Heart left ventricle (tissue), 16 donors: Measurements from ENCODE around the gene UBE2R2. TPM values are rescaled to one million over a fixed set of nuclear protein-coding genes. Genes with fewer than 3 reads are reported as not detected.
"Not testable (repeated sequence)": the region's sequence is repeated elsewhere in the genome, so short reads cannot be mapped to it uniquely, and the experiment has no call there.

Experiments
- ATAC-seq, 4 donors: fragments of 200-7000 bp; cut with Tn5 transposase; one replicate each; pipeline ENCODE4 v1.9.1; 2020 to 2022; ENCODE audit warnings: moderate library complexity in 4 of 4, mild to moderate bottlenecking in 3 of 4, moderate number of reproducible peaks in 1 of 4
- DNase-seq, 5 donors: peaks; one replicate each; pipeline ENCODE4 v3.0.0-alpha.2; 2020
- H3K27ac ChIP-seq, 12 donors: fragments of 200-600 bp; sonication (generic) in 4 of 12; one replicate each; pipeline versions ENCODE4 v1.5.0 to v1.8.0; 2016 to 2022; ENCODE audit warnings: mild to moderate bottlenecking in 2 of 12
- H3K27me3 ChIP-seq, 9 donors: fragments of 200-600 bp; sonication (generic) in 2 of 9; one replicate each; pipeline versions ENCODE4 v1.5.1 to v1.8.0; 2016 to 2022; ENCODE audit warnings: mild to moderate bottlenecking in 3 of 9
- H3K36me3 ChIP-seq, 9 donors: fragments of 200-600 bp; sonication (generic) in 2 of 9; one replicate each; pipeline versions ENCODE4 v1.5.0 to v1.8.0; 2018 to 2022; ENCODE audit warnings: mild to moderate bottlenecking in 2 of 9
- H3K4me1 ChIP-seq, 12 donors: fragments of 200-600 bp; sonication (generic) in 4 of 12; one replicate each; pipeline versions ENCODE4 v1.5.0 to v1.8.0; 2016 to 2022; ENCODE audit warnings: mild to moderate bottlenecking in 3 of 12
- H3K4me3 ChIP-seq, 12 donors: fragments of 200-600 bp; sonication (generic) in 4 of 12; one replicate each; pipeline versions ENCODE4 v1.5.0 to v1.8.0; 2017 to 2022; ENCODE audit warnings: mild to moderate bottlenecking in 9 of 12, moderate library complexity in 4 of 12
- H3K9me3 ChIP-seq, 12 donors: fragments of 200-600 bp; sonication (generic) in 4 of 12; one replicate each; pipeline versions ENCODE4 v1.5.0 to v1.8.0; 2016 to 2022; ENCODE audit warnings: mild to moderate bottlenecking in 1 of 12
- CTCF ChIP-seq, 12 donors: fragments of 200-600 bp; sonication (generic) in 4 of 12; IDR thresholded peaks; one replicate each; pipeline versions ENCODE4 v1.5.0 to v1.8.0; 2018 to 2022; ENCODE audit warnings: antibody characterized with exemption in 12 of 12, mild to moderate bottlenecking in 5 of 12
- POLR2A ChIP-seq, 2 donors: fragments of 450-650 bp; IDR thresholded peaks; one replicate each; pipeline ENCODE4 v1.6.1; 2017; ENCODE audit warnings: antibody characterized with exemption in 2 of 2, mild to moderate bottlenecking in 2 of 2, moderate library complexity in 2 of 2
- WGBS, 4 donors: extraction: QIAGEN DNeasy Blood & Tissue Kit in 2 of 4; methylation state at CpG; one replicate each; pipeline versions ENCODE4 v1.1.5 to v1.1.7; 2013 to 2018; 5-methylcytosine and 5-hydroxymethylcytosine counted together
- intact Hi-C, 10 donors: fragments of 100-400 bp; cut with DNase I; formaldehyde crosslinking; loops; one replicate each; pipeline versions ENCODE4 v1.11.1 to v1.14.2; 2022
- polyA plus RNA-seq, 2 donors: library from polyadenylated mRNA; stranded (reverse); fragments of 200-250 nt; gene quantifications; one replicate each; pipeline ENCODE4 v1.2.3, GENCODE V29; 2013
- total RNA-seq, 9 donors: library from RNA; depleted of rRNA in 2 of 9; stranded (reverse); fragments of >200 nt in 2 of 9; fragmentation: NEBNext Ultra II Directional in 3 of 9; extraction: Animal tissue kit (Norgen Biotek cat#: 25700) in 3 of 9; gene quantifications; one replicate each; pipeline versions ENCODE4 v1.1.0 to v1.2.4, GENCODE V29; 2016 to 2023
- donor health status: ischemic (EF 13 %, LVEDD 7.1; RV severe dilation, severe dysfunction).
- donor health status: healthy with polysubstance abuse.
- donor health status: DM: no; HTN: yes; CAD: no.
- donor health status: DM: no; HTN: no; CAD: no.
- donor health status: ischemic (EF 25% LVEDD 6.9; RV normal size, moderate dysfunction).
- donor health status: ischemic (EF 25% LVEDD 5.7; RV mildly dilated, moderate dysfunction).
- donor health status: healthy.
- donor health status: DM: yes; HTN: yes; CAD: no.
- donor health status: ischemic (EF 35%, LVEDD 5.7; RV mildly dilated, moderate dysfunction).
- donor health status: nonischemic (EF 11% LVEDD 7.7; RV severe dilation, severe dysfunction).
- donor health status: DM: yes; HTN: yes; CAD: no.
- donor health status: PGD.
- donor health status: ischemic (EF 29% LVEDD 5.4; RV normal size, mild dysfunction).
- donor health status: nonischemic (EF 23%, LVEDD 6.1; RV moderate dilation, normal function).

UBE2R2 gene
- total and polyA plus RNA-seq, 11 donors, result 18.6 to 45.7 (median 39.5) TPM

GRCh38 chr9:33959725-33960124, 142.8 kb downstream of the UBE2R2 start:
- intact Hi-C loops, result no loop called here

GRCh38 chr9:33962468-33962867, 145.5 kb downstream of the UBE2R2 start:
- DNase-seq, H3K4me3 ChIP-seq, H3K9me3 ChIP-seq, H3K4me1 ChIP-seq, H3K27ac ChIP-seq, intact Hi-C loops, H3K27me3 ChIP-seq, ATAC-seq: not testable (repeated sequence)
- H3K36me3 ChIP-seq, result peaks cover 0 to 57% (median 37%) of the 10 kb centered on the region in 9 donors
- whole genome bisulfite sequencing, 4 donors, result 83 to 90% (median 85%) methylated on average over 7 of the region's 7 CpGs

More at GRCh38 chr9:33959725-33960124, 142.8 kb downstream of the UBE2R2 start:
- 94 to 100% (median 97%) methylated on average over 2 of the region's 2 CpGs for WGBS, 4 donors
- TF ChIP-seq POLR2A (IDR thresholded peaks at IDR 0.05) (no peak), CTCF (IDR thresholded peaks at IDR 0.05) (no peak)
- ATAC-seq (no peak), DNase-seq (no peak)
- Histone ChIP-seq H3K4me3 (no peak overlapping the region), H3K27me3 (no peaks in the 10 kb centered on the region), H3K36me3 (peaks cover 0 to 65% (median 51%) of the 10 kb centered on the region in 9 donors), H3K27ac (no peak overlapping the region), H3K9me3 (no peaks in the 10 kb centered on the region), H3K4me1 (no peaks in the 10 kb centered on the region)

GRCh38 chr9:33964086-33964768, 147.3 kb downstream of the UBE2R2 start:
- Histone ChIP-seq H3K9me3 (no peaks in the 10 kb centered on the region), H3K27ac (no peak overlapping the region), H3K27me3 (no peaks in the 10 kb centered on the region), H3K4me3 (no peak overlapping the region), H3K4me1 (no peaks in the 10 kb centered on the region), H3K36me3 (peaks cover 0 to 56% (median 30%) of the 10 kb centered on the region in 9 donors)
- intact Hi-C loops, result no loop called here
- no peak for DNase-seq
- ATAC-seq, result no peak
- no peak for TF ChIP-seq CTCF (IDR thresholded peaks at IDR 0.05)
- no peak for TF ChIP-seq POLR2A (IDR thresholded peaks at IDR 0.05)
- WGBS, 4 donors, result 92 to 97% (median 93%) methylated on average over 2 of the region's 2 CpGs

Other genes with a start within 250 kb of the UBE2R2 start
- gene PRSS3, start 21.6 kb upstream of the UBE2R2 start, total RNA-seq, result 1 to 10 TPM in 2 of 9 donors, under 1 TPM in 1, not detected in 6; 0.89 to 1.4 (median 1.2) TPM
- under 1 TPM in 1 of 2 donors, not detected in 1; 0.58 TPM for gene PRSS3, start 21.6 kb upstream of the UBE2R2 start, polyA plus RNA-seq
- gene UBAP2, start 231.7 kb downstream of the UBE2R2 start, total RNA-seq, result 10 to 100 TPM; 22.6 to 36.2 (median 30.7) TPM
- gene UBAP2, start 231.7 kb downstream of the UBE2R2 start, polyA plus RNA-seq, result 10 to 100 TPM; 12.9 to 15.2 TPM